ENCODE results near the gene CCDC78. TPM values are rescaled to one million over a fixed set of nuclear protein-coding genes. Genes with fewer than 3 reads are reported as not detected.

CCDC78 gene
- total RNA-seq, 1 donor from 2014 or later, result 5.8 TPM

DNA sequence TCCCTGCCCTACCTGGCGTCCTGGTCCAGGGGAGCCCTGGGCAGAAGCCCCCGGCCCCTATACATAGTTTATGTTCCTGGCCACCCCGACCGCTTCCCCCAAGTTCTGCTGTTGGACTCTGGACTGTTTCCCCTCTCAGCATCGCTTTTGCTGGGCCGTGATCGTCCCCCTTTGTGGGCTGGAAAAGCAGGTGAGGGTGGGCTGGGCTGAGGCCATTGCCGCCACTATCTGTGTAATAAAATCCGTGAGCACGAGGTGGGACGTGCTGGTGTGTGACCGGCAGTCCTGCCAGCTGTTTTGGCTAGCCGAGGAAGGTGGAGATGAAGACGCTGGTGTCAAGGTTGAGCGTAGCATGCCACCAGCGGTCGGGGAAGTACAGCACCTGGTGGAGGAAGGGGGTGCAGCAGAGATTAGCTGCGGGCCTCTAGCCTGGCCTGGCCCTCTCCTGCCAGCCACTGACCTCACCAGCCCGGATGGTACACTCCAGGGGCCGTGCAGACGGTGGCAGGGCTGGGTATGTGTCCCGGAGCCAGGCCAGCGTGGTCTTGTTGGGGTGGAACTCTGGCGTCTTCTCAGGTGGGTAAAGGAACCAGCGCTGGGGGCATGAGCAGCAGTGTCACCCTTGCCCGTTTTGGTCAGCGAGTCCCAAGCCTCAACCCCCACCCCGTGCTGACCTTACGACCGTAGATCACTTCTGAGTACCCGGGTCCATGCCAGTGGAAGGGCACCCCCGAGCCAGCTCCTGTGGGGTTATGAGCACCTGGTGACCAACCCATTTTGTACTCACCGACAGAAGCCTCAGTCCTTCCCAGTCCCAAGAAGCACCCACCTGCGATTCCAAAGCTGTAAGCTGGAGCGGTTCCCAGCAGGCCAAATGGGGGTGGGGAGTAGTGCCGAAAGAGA, 43.5 kb downstream of the CCDC78 start:
- no peaks in the 10 kb centered on the region for H3K27me3 Mint-ChIP-seq (ENCODE audit: insufficient read depth)
- peak overlapping the region; percentile 83 for H3K4me3 Mint-ChIP-seq
- H3K9me3 Mint-ChIP-seq, result no peaks in the 10 kb centered on the region
- intact Hi-C loops (cut with micrococcal nuclease), result no loop called here
- H3K4me1 Mint-ChIP-seq (ENCODE audit: low read depth), result peaks cover 5% of the 10 kb centered on the region
- peak overlapping the region; percentile 74 for H3K27ac Mint-ChIP-seq
- DNase-seq (ENCODE audit: low spot score), result no peak
- peaks cover 12% of the 10 kb centered on the region for H3K36me3 Mint-ChIP-seq (ENCODE audit: low read depth)

DNA sequence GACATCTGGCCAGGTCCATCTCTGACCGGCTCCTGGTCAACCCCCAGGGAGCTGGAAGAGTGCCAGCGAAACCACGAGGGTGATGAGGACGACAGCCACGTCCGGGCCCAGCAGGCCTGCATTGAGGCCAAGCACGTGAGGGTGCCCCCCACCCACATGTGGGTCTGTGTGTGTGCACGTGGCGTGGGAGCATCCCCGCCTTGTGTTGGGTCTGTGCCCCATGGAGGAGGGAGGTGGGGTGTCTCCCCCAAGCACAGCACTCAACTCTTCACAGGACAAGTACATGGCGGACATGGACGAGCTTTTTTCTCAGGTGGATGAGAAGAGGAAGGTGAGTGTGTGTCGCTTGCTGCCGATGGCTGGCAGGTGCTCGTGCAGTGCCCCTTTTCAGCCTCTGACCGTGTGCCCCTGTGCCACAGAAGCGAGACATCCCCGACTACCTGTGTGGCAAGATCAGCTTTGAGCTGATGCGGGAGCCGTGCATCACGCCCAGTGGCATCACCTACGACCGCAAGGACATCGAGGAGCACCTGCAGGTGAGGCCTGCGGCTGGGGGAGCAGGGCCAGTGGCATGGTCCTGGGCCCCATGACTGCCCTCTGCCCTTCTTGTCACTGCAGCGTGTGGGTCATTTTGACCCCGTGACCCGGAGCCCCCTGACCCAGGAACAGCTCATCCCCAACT, 44.4 kb downstream of the CCDC78 start:
- Mint-ChIP-seq H3K4me3 (peak overlapping the region; percentile 83), H3K27me3 (ENCODE audit: insufficient read depth) (no peaks in the 10 kb centered on the region), H3K4me1 (ENCODE audit: low read depth) (peaks cover 5% of the 10 kb centered on the region), H3K36me3 (ENCODE audit: low read depth) (peaks cover 12% of the 10 kb centered on the region), H3K27ac (no peak overlapping the region), H3K9me3 (no peaks in the 10 kb centered on the region)
- intact Hi-C loops (cut with micrococcal nuclease), result no loop called here
- DNase-seq (ENCODE audit: low spot score), result no peak

DNA sequence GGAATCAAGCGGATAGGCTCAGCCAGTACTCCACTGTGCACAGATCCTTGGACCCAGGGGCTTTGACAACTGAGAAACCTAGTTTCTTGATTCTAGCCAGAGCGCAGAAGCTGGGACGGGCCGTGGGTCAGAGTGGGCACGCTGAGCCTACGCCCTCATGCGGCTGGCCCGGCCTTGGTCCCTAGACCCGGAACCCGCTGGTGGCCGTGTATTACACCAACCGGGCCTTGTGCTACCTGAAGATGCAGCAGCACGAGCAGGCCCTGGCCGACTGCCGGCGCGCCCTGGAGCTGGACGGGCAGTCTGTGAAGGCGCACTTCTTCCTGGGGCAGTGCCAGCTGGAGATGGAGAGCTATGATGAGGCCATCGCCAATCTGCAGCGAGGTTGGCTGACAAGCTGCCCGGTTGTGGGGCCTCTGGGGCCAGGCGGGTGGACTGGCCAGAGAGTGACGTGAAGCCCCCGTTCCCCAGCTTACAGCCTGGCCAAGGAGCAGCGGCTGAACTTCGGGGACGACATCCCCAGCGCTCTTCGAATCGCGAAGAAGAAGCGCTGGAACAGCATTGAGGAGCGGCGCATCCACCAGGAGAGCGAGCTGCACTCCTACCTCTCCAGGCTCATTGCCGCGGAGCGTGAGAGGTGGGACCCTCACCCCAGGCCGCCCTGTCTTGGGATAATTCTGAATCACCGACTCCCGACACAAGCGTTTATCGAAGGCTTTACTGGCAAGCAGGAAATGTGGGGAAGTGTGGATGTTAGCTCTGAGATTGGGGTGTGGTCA, 45.1 kb downstream of the CCDC78 start:
- Mint-ChIP-seq H3K27ac (no peak overlapping the region), H3K4me1 (ENCODE audit: low read depth) (peaks cover 5% of the 10 kb centered on the region), H3K27me3 (ENCODE audit: insufficient read depth) (no peaks in the 10 kb centered on the region), H3K9me3 (no peaks in the 10 kb centered on the region), H3K4me3 (peak overlapping the region; percentile 83), H3K36me3 (ENCODE audit: low read depth) (peaks cover 12% of the 10 kb centered on the region)
- no peak for DNase-seq (ENCODE audit: low spot score)
- intact Hi-C loops (cut with micrococcal nuclease), result loop anchor here (1.0 kb wide), 2 partner anchors 14 to 34 kb away; partner anchors contain the start of gene METRN

DNA sequence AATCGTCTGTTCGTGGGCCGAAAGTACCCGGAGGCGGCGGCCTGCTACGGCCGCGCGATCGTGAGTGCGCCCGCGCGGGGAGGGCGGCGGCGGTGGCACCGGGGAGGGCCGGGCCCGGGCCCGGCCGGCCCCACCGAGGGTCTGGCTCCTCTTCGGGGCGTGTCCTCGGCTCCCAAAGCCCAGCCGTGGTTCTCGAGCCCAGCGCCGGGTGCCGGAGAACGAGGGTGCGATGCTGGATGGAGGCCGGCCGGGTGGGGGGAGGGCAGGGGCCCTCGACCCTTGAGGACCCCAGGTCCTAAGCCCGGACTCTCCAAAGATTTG, 45.7 kb downstream of the CCDC78 start:
- no peaks in the 10 kb centered on the region for H3K27me3 Mint-ChIP-seq (ENCODE audit: insufficient read depth)
- H3K4me1 Mint-ChIP-seq (ENCODE audit: low read depth), result peaks cover 5% of the 10 kb centered on the region
- no peaks in the 10 kb centered on the region for H3K9me3 Mint-ChIP-seq
- peak overlapping the region; percentile 83 for H3K4me3 Mint-ChIP-seq
- DNase-seq (ENCODE audit: low spot score), result no peak
- H3K27ac Mint-ChIP-seq, result no peak overlapping the region
- intact Hi-C loops (cut with micrococcal nuclease), result loop anchor here (1.0 kb wide), 2 partner anchors 13 to 35 kb away; partner anchors contain the start of gene METRN
- peaks cover 12% of the 10 kb centered on the region for H3K36me3 Mint-ChIP-seq (ENCODE audit: low read depth)

DNA sequence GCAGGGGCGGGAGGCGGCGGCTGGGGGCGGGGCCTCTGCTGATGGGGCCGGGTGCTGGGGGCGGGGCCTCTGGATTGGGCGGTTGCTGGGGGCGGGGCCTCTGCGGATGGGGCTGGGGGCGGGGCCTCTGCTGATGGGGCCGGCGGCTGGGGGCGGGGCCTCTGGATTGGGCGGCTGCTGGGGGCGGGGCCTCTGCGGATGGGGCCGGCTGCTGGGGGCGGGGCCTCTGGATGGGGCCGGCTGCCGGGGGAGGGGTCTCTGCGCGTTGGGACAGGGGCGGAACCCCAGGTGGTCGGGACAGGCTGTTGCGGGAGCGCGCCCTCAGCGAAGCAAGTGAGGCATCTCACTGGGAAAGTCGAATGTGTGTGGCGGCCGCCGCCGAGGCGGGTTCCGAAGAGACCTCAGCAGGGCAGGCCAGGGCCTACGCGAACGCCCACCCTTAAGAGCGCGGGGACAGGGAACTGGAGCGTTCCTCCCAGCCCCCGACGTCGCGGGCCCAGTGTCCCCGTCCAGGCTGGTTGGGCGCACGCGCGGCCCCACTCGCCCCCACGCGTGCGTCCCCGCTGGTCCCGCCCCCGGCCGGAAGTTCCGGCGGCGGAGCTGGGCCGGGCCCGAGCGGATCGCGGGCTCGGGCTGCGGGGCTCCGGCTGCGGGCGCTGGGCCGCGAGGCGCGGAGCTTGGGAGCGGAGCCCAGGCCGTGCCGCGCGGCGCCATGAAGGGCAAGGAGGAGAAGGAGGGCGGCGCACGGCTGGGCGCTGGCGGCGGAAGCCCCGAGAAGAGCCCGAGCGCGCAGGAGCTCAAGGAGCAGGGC, 46.2 kb downstream of the CCDC78 start, which contains the start of gene STUB1:
Gene STUB1, plus strand, starts transcription at position 597 of the 811 bp plus-strand sequence. Its CDS starts 116 bp downstream, at position 713.
- intact Hi-C loops (cut with micrococcal nuclease), result loop anchor here (1.0 kb wide), 6 partner anchors 13 to 91 kb away; partner anchors contain the start of genes METRN, METTL26 and WDR90

DNA sequence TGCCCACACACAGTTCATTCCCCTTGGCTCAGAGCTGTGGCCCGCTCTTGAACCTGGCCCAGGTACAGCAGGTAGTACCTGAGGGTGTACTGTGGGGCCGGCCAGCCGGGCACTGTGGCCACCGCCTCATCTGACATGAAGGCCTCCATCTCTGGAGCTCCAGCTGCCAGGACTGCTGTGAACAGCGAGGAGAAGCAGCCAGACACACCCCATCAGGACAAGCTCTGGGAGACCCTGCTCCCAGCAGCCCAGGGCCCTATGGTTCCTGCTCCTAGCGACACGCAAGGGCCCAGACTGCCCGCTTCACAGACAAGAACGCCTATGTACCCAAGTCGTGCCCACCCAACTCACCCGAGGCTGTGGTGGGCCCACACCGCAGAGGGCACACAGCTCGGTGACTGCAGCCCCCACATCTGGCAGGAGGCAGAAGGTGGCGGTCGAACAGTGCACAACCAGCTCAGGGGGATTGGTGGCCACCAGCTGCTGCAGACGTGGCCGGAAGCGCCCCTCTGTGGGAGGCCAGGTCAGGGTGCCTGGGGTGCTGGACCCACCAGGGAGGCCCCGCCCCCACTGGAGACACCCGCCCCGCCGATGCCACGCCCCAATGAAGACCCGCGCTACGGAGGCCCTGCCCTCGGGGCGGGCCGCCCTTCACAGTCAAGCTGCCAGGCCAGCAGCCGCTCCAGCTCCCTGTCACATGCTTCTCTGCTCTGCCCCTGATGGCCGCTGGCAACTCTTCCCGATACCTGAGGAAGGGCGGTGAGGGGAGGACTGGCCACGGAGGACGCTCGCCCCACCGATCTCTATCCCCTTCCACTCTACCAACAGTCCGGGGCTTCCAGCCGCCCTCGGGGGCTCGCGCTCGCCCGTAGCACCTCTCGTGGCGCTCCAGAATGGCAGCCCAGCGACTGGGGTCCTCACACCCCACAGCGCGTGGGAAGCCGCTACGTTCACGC, 47.1 kb downstream of the CCDC78 start:
- Mint-ChIP-seq H3K36me3 (ENCODE audit: low read depth) (peaks cover 12% of the 10 kb centered on the region), H3K4me3 (peak overlapping the region; percentile 79), H3K27ac (peak overlapping the region; percentile 58), H3K9me3 (no peaks in the 10 kb centered on the region), H3K4me1 (ENCODE audit: low read depth) (peaks cover 5% of the 10 kb centered on the region), H3K27me3 (ENCODE audit: insufficient read depth) (peaks cover 7% of the 10 kb centered on the region)
- intact Hi-C loops (cut with micrococcal nuclease), result loop anchor here (1.0 kb wide), 4 partner anchors 19 to 90 kb away; partner anchors contain the start of genes METTL26 and WDR90
- peak; percentile 40 for DNase-seq (ENCODE audit: low spot score)

More for the DNA sequence above, 46.2 kb downstream of the CCDC78 start, which contains the start of gene STUB1:
- Mint-ChIP-seq H3K4me1 (ENCODE audit: low read depth) (peaks cover 5% of the 10 kb centered on the region), H3K9me3 (no peaks in the 10 kb centered on the region), H3K4me3 (peak within 1 kb of the TSS; percentile 84), H3K27me3 (ENCODE audit: insufficient read depth) (peaks cover 4% of the 10 kb centered on the region), H3K36me3 (ENCODE audit: low read depth) (peaks cover 12% of the 10 kb centered on the region), H3K27ac (peak within 1 kb of the TSS; percentile 55)
- DNase-seq (ENCODE audit: low spot score), result peak; percentile 83

DNA sequence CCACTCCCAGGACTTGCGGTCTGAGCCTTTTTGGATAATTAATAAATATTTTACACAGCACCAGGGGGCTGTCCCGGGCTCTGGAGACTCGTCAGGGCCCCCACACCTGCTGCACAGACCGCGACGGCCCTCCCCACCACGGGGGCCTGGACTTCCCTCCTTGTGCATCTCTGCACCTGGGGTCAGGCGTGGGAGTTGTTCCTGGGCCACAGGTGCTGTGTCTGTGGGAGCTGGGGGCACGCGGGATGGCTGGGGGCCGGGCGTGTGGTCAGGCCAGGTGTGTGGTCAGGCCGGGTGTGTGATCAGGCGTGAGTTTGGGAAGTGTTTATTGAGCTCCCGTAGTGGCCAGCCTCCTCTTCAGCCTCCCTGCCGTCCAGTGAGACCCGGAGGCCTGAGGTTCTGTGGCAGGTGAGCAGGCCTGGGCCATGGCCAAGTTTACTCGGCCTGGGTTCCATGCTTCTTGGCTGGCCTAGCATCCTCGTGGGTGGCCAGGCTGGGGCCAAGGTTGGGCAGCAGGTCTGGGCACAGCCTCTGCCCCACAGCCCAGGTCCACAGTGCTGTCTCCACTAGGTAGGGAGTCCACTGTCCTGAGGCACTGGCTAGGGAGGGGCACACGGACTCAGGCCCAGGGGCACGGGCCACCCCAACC, 47.9 kb downstream of the CCDC78 start:
- Mint-ChIP-seq H3K27ac (no peak overlapping the region), H3K9me3 (no peaks in the 10 kb centered on the region), H3K27me3 (ENCODE audit: insufficient read depth) (peaks cover 7% of the 10 kb centered on the region), H3K4me1 (ENCODE audit: low read depth) (peaks cover 5% of the 10 kb centered on the region), H3K4me3 (no peak overlapping the region), H3K36me3 (ENCODE audit: low read depth) (peaks cover 12% of the 10 kb centered on the region)
- DNase-seq (ENCODE audit: low spot score), result no peak
- intact Hi-C loops (cut with micrococcal nuclease), result no loop called here

DNA sequence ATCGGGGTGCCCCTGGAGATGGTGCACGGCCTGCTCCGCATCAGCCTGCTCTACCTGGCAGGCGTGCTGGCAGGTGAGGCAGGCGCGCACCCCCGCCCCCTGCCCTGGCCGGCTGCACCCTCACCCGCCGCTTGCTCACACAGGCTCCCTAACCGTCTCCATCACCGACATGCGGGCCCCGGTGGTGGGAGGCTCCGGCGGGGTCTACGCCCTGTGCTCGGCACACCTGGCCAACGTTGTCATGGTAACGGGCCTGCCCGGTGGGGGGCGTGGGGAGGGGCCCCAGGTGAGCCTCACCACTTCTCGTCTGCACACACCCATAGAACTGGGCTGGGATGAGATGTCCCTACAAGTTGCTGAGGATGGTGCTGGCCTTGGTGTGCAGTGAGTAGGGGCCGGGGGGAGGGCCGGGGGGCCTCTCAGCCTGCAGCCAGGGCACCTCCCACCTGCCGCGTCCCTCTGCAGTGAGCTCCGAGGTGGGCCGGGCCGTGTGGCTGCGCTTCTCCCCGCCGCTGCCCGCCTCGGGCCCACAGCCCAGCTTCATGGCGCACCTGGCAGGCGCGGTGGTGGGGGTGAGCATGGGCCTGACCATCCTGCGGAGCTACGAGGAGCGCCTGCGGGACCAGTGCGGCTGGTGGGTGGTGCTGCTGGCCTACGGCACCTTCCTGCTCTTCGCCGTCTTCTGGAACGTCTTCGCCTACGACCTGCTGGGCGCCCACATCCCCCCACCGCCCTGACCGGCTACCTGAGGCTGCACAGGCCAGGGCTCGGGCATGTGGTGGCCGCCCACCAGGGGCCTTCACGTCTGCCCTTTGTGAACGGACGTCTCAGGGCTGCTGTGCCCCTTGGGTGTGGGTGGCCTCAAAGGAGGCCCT, 48.7 kb downstream of the CCDC78 start:
- peaks cover 3% of the 10 kb centered on the region for H3K4me1 Mint-ChIP-seq (ENCODE audit: low read depth)
- no peaks in the 10 kb centered on the region for H3K9me3 Mint-ChIP-seq
- intact Hi-C loops (cut with micrococcal nuclease), result no loop called here
- H3K27ac Mint-ChIP-seq, result no peak overlapping the region
- peaks cover 17% of the 10 kb centered on the region for H3K36me3 Mint-ChIP-seq (ENCODE audit: low read depth)
- H3K4me3 Mint-ChIP-seq, result no peak overlapping the region
- DNase-seq (ENCODE audit: low spot score), result no peak
- H3K27me3 Mint-ChIP-seq (ENCODE audit: insufficient read depth), result peaks cover 7% of the 10 kb centered on the region

DNA sequence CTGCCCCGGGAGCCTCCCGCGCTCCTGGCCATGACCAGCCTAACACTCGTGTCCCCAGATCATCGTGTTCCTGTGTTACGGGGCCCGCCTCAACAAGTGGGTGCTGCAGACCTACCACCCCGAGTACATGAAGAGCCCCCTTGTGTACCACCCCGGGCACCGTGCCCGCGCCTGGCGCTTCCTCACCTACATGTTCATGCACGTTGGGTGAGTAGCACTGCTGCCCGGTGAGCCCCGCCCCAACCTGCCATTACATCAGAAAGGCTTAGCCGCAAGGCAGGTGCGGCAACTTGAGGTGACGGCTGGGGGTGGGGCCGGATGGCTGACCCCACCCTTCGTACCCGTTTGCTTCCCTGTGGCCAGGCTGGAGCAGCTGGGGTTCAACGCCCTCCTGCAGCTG, 49.3 kb downstream of the CCDC78 start:
- peaks cover 7% of the 10 kb centered on the region for H3K27me3 Mint-ChIP-seq (ENCODE audit: insufficient read depth)
- H3K9me3 Mint-ChIP-seq, result no peaks in the 10 kb centered on the region
- no peak overlapping the region for H3K27ac Mint-ChIP-seq
- H3K4me3 Mint-ChIP-seq, result no peak overlapping the region
- H3K36me3 Mint-ChIP-seq (ENCODE audit: low read depth), result peaks cover 12% of the 10 kb centered on the region
- intact Hi-C loops (cut with micrococcal nuclease), result no loop called here
- no peaks in the 10 kb centered on the region for H3K4me1 Mint-ChIP-seq (ENCODE audit: low read depth)
- DNase-seq (ENCODE audit: low spot score), result no peak

DNA sequence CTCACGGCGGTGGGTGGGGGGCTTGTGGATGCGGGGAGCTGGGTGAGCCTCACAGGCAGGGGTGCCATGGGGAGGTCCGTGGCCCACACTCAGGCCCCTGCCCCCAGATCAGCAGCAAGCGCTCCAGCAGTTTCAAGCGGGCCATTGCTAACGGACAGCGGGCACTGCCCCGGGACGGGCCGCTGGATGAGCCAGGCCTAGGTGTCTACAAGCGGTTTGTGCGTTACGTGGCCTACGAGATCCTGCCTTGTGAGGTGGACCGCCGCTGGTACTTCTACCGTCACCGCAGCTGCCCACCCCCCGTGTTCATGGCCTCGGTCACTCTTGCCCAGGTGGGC, 49.7 kb downstream of the CCDC78 start:
- H3K27ac Mint-ChIP-seq, result no peak overlapping the region
- no peak for DNase-seq (ENCODE audit: low spot score)
- H3K4me1 Mint-ChIP-seq (ENCODE audit: low read depth), result no peaks in the 10 kb centered on the region
- intact Hi-C loops (cut with micrococcal nuclease), result no loop called here
- no peaks in the 10 kb centered on the region for H3K9me3 Mint-ChIP-seq
- H3K27me3 Mint-ChIP-seq (ENCODE audit: insufficient read depth), result peaks cover 7% of the 10 kb centered on the region
- H3K36me3 Mint-ChIP-seq (ENCODE audit: low read depth), result peaks cover 8% of the 10 kb centered on the region
- H3K4me3 Mint-ChIP-seq, result no peak overlapping the region

Measured in activated T-helper 1 cell treated with anti-CD3 and anti-CD28 coated beads, Interleukin-12 subunit alpha, Interleukin-12 subunit beta, Interleukin-2, Interleukin-4 antibody, amounts not matched to agents 30 ng/mL and 10 ng/mL and 1 ng/mL, durations not matched to agents 14 hours and 24 hours and 36 hours (primary cell).